Measurements from ENCODE around the gene GULP1.

The GULP1 gene

DNA sequence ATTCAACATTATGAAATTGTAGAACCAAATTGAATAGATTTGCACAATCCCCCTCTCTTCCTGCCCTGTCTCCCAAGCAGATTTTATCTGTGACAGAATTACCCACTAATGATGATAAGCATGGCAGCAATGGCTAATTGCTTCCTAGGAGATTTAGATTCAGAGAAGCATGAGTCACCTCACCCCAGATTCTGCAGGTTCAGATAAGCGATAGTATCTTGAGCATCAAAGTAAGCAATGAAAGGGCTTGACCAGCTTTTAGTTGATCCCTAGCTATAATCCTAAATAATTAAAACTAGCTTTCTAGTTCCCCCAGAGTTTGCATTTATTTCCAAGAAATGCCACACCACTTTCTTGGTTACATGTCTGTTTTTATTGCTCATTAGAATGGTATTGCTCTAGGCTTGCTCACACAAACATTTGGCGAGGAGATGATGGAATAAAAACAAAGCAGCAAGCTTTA is 204.3 kb downstream of the GULP1 start:
- no peaks in the 10 kb centered on the region for H3K9me3 ChIP-seq (ENCODE audit: low read length)
- H3K27me3 ChIP-seq (ENCODE audit: control insufficient read depth in 1 of 2, insufficient read depth in 2 of 2, low read length in 2 of 2) = no peaks in the 10 kb centered on the region
- no peak overlapping the region for H3K27ac ChIP-seq (ENCODE audit: low read depth, low read length)
- H3K4me3 ChIP-seq (ENCODE audit: low read depth in 1 of 2, low read length in 2 of 2) = no peak overlapping the region
- H3K4me1 ChIP-seq (ENCODE audit: insufficient read depth, low read length) = no peaks in the 10 kb centered on the region
- no peaks in the 10 kb centered on the region for H3K36me3 ChIP-seq (ENCODE audit: insufficient read depth, low read length)
- H3K9ac ChIP-seq (ENCODE audit: low read length) = no peak overlapping the region

DNA sequence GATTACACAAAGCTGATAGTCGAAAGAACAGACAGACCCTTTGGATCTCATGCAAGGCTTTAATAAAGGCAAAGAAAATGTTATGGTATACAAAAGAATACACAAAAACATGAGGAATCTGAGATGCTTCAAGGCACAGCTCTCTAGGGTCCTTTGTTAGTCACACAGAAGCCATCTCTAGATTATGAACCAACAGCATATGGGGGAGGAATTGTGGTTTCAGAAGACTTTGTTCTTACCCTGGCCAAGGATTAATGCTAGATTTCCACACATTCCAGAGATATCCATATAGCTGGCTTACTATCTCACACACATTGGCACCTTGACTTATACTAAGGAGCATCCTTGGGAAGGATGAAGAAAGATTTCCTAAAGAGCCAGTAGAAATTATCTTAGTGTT is 206.1 kb downstream of the GULP1 start:
- Histone ChIP-seq H3K9ac (ENCODE audit: low read length) (no peak overlapping the region), H3K4me3 (ENCODE audit: low read depth in 1 of 2, low read length in 2 of 2) (no peak overlapping the region), H3K9me3 (ENCODE audit: low read length) (no peaks in the 10 kb centered on the region), H3K36me3 (ENCODE audit: insufficient read depth, low read length) (no peaks in the 10 kb centered on the region), H3K4me1 (ENCODE audit: insufficient read depth, low read length) (no peaks in the 10 kb centered on the region), H3K27ac (ENCODE audit: low read depth, low read length) (no peak overlapping the region), H3K27me3 (ENCODE audit: control insufficient read depth in 1 of 2, insufficient read depth in 2 of 2, low read length in 2 of 2) (no peaks in the 10 kb centered on the region)

DNA sequence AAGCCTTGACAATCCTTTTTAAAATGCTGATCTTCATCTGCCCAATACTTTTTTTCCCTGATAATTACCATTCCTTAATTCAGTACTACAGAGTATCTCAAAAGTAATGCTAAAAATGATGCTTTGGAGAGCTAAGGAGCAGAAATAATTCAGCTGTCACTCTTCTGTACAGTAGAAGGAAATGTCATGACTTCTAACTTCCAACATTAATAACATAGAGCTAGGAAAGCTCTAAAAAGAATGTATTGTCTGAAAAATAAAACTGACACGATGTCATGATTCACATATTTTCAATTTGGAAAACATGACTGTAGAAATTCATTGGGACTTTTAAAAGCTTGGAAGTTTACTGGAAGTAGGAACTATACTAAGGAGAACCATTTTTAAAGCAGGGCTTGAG is 212.3 kb downstream of the GULP1 start:
- Histone ChIP-seq H3K36me3 (ENCODE audit: insufficient read depth, low read length) (no peaks in the 10 kb centered on the region), H3K4me3 (ENCODE audit: low read depth in 1 of 2, low read length in 2 of 2) (no peak overlapping the region), H3K27me3 (ENCODE audit: control insufficient read depth in 1 of 2, insufficient read depth in 2 of 2, low read length in 2 of 2) (no peaks in the 10 kb centered on the region), H3K27ac (ENCODE audit: low read depth, low read length) (no peak overlapping the region), H3K9me3 (ENCODE audit: low read length) (no peaks in the 10 kb centered on the region), H3K9ac (ENCODE audit: low read length) (no peak overlapping the region), H3K4me1 (ENCODE audit: insufficient read depth, low read length) (peaks cover 9% of the 10 kb centered on the region)

DNA sequence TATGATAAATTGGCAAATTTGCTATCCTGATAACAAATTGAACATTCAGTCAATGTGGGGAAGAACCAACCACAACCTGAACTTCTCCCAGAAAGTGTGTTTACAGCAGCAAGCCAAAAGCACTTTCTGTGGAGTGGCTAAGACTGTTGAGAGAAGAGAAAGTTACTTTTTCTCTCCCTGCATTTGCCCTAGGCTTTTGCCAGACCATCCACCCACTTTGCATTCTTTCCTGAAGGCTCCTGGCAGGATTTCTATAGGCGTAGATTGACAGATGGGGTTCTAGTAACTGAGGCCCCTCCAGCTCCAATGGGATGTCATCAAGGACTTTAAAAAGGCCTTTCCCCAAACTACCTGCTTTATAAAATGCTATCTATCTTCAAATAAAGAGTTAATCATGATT is 215.2 kb downstream of the GULP1 start:
- Histone ChIP-seq H3K27ac (ENCODE audit: low read depth, low read length) (no peak overlapping the region), H3K9me3 (ENCODE audit: low read length) (no peaks in the 10 kb centered on the region), H3K9ac (ENCODE audit: low read length) (no peak overlapping the region), H3K4me1 (ENCODE audit: insufficient read depth, low read length) (peaks cover 12% of the 10 kb centered on the region), H3K4me3 (ENCODE audit: low read depth in 1 of 2, low read length in 2 of 2) (no peak overlapping the region), H3K36me3 (ENCODE audit: insufficient read depth, low read length) (no peaks in the 10 kb centered on the region), H3K27me3 (ENCODE audit: control insufficient read depth in 1 of 2, insufficient read depth in 2 of 2, low read length in 2 of 2) (no peaks in the 10 kb centered on the region)

DNA sequence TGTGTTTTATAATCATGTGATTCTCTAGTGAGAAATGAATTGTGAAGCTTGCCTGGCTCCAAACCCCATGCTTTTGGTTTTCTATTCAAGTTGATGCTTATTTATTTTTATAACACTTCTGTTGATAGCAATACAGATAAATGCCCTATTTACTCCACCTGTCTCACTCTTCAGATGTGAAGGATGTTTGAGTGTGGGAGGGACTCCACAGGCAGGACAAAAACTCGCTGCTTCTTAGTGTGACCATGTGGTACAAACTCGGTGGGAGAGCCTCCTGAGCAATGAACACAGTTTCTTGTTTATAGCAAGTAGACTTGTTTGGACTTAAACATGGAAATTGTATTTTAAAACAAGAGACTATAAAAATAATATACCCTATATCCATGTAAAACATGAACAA is 219.7 kb downstream of the GULP1 start:
- H3K27ac ChIP-seq (ENCODE audit: low read depth, low read length) = no peak overlapping the region
- no peaks in the 10 kb centered on the region for H3K9me3 ChIP-seq (ENCODE audit: low read length)
- H3K9ac ChIP-seq (ENCODE audit: low read length) = no peak overlapping the region
- H3K4me3 ChIP-seq (ENCODE audit: low read depth in 1 of 2, low read length in 2 of 2) = no peak overlapping the region
- H3K4me1 ChIP-seq (ENCODE audit: insufficient read depth, low read length) = peaks cover 12% of the 10 kb centered on the region
- H3K36me3 ChIP-seq (ENCODE audit: insufficient read depth, low read length) = no peaks in the 10 kb centered on the region
- H3K27me3 ChIP-seq (ENCODE audit: control insufficient read depth in 1 of 2, insufficient read depth in 2 of 2, low read length in 2 of 2) = no peaks in the 10 kb centered on the region

DNA sequence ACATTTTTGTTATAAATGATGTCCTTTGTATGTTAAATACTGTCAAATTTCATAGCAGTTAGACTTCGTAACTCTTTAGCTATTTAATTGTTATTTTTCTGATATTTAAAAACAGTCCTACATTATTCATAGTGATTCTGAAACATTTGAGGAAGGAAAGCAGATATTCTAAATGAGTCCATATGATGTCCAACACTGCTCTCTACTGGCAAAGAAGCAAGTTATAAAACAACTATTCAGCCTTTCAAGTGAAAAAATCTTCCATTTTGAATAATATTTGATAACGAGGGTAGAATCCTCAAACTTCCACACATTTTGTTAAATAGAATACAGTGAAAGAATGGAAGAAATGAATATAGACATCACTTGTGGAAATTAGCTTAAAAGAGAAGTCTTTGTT is 220.8 kb downstream of the GULP1 start:
- H3K36me3 ChIP-seq (ENCODE audit: insufficient read depth, low read length) = no peaks in the 10 kb centered on the region
- H3K9ac ChIP-seq (ENCODE audit: low read length) = no peak overlapping the region
- no peak overlapping the region for H3K4me3 ChIP-seq (ENCODE audit: low read depth in 1 of 2, low read length in 2 of 2)
- peaks cover 5% of the 10 kb centered on the region for H3K4me1 ChIP-seq (ENCODE audit: insufficient read depth, low read length)
- H3K27me3 ChIP-seq (ENCODE audit: control insufficient read depth in 1 of 2, insufficient read depth in 2 of 2, low read length in 2 of 2) = no peaks in the 10 kb centered on the region
- H3K27ac ChIP-seq (ENCODE audit: low read depth, low read length) = no peak overlapping the region
- H3K9me3 ChIP-seq (ENCODE audit: low read length) = no peaks in the 10 kb centered on the region

DNA sequence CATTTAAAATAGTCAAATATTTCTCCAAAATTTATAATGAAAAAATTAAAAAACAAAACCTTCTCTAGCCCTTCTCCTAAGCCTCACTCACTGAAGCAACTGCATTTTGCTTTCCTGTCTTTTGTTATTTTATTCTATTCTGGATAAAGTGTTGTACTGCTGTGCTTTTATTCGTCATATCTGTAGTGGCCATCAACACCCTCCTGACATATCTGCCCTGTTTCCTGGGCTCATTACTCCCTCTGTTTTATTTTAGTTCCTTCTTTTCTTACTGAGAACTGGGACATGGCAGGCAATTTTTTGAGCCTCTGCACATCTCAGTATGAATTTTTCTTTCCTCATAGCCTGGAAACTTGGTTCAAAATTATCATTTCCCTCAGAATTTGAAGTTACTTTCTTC is 224.2 kb downstream of the GULP1 start:
- H3K9ac ChIP-seq (ENCODE audit: low read length) = no peak overlapping the region
- peaks cover 21% of the 10 kb centered on the region for H3K4me1 ChIP-seq (ENCODE audit: insufficient read depth, low read length)
- H3K9me3 ChIP-seq (ENCODE audit: low read length) = no peaks in the 10 kb centered on the region
- no peak overlapping the region for H3K27ac ChIP-seq (ENCODE audit: low read depth, low read length)
- H3K27me3 ChIP-seq (ENCODE audit: control insufficient read depth in 1 of 2, insufficient read depth in 2 of 2, low read length in 2 of 2) = no peaks in the 10 kb centered on the region
- no peaks in the 10 kb centered on the region for H3K36me3 ChIP-seq (ENCODE audit: insufficient read depth, low read length)
- no peak overlapping the region for H3K4me3 ChIP-seq (ENCODE audit: low read depth in 1 of 2, low read length in 2 of 2)

DNA sequence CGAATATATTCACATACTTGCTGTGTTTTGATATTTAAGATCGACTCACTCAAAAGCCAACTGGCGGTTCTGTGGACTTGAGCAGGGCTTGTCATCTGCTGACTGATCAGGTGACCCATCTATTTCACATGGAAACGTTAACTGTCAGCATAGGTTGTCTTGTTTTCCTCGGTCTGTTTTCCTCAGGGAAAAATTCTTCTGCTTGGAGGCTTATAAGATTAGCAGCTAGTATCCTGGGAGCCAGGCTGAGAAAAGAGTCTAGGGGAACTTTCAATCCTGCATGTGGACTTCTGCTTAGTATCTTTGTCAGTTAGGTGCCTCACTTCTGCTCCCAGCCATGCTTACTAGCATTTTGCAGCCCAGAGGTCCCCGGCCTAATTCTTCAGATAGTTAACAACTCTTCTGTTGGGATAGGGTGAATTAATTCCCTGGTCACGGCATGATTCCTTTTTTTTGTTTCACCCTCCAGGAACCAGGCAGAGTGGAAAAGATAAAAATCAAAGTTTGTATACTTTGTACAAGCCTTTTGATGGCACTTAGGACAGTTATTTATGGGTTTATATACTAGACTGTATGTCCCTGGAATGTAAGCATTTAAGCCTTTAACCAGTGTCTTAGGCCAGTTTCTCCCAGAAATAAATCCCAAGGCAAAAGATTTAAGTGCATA is 226.0 kb downstream of the GULP1 start:
- Histone ChIP-seq H3K4me1 (ENCODE audit: insufficient read depth, low read length) (peaks cover 18% of the 10 kb centered on the region), H3K9me3 (ENCODE audit: low read length) (no peaks in the 10 kb centered on the region), H3K36me3 (ENCODE audit: insufficient read depth, low read length) (no peaks in the 10 kb centered on the region), H3K27ac (ENCODE audit: low read depth, low read length) (peak overlapping the region; percentile 12), H3K9ac (ENCODE audit: low read length) (no peak overlapping the region), H3K4me3 (ENCODE audit: low read depth in 1 of 2, low read length in 2 of 2) (no peak overlapping the region), H3K27me3 (ENCODE audit: control insufficient read depth in 1 of 2, insufficient read depth in 2 of 2, low read length in 2 of 2) (no peaks in the 10 kb centered on the region)

DNA sequence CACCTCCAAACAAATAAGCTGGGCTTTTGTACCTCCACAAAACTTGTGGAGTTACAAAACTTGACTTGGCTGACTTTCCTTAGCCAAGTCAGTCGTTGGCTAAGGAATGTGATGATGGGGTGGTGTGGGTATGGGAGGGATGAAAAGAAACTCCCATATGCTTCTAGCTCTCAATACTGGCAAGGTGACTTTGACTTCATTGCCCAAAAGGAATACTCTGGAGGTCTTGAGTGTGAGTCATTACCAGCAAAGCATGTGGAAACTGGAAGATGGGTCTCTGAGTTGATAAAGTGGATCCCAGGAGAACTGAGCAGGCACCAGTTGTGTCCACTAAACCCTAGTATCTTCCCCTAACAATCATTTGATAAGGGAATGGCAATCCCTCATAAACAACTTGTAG is 226.7 kb downstream of the GULP1 start:
- no peaks in the 10 kb centered on the region for H3K9me3 ChIP-seq (ENCODE audit: low read length)
- no peak overlapping the region for H3K4me3 ChIP-seq (ENCODE audit: low read depth in 1 of 2, low read length in 2 of 2)
- H3K27me3 ChIP-seq (ENCODE audit: control insufficient read depth in 1 of 2, insufficient read depth in 2 of 2, low read length in 2 of 2) = no peaks in the 10 kb centered on the region
- H3K36me3 ChIP-seq (ENCODE audit: insufficient read depth, low read length) = no peaks in the 10 kb centered on the region
- no peak overlapping the region for H3K27ac ChIP-seq (ENCODE audit: low read depth, low read length)
- no peak overlapping the region for H3K9ac ChIP-seq (ENCODE audit: low read length)
- H3K4me1 ChIP-seq (ENCODE audit: insufficient read depth, low read length) = peaks cover 18% of the 10 kb centered on the region

DNA sequence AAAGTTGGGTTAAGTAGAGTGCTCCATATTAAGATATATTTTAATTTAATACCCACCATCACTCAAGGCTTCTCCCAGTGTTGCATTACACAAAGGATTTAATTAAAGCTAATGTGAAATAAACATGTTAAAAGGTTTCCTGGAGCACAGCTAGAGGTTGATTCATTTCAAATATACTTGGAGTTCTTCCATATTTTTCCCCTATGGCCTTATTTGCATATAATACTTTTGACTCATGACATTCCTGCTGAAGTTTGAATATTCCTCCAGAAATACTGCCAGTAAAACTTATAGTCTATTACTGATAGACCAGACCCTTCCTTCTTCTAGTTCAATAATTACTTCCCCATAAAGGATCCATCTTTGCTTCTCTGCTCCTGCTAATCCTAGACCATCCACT is 227.5 kb downstream of the GULP1 start:
- no peaks in the 10 kb centered on the region for H3K36me3 ChIP-seq (ENCODE audit: insufficient read depth, low read length)
- no peak overlapping the region for H3K9ac ChIP-seq (ENCODE audit: low read length)
- no peak overlapping the region for H3K4me3 ChIP-seq (ENCODE audit: low read depth in 1 of 2, low read length in 2 of 2)
- H3K4me1 ChIP-seq (ENCODE audit: insufficient read depth, low read length) = peaks cover 18% of the 10 kb centered on the region
- no peaks in the 10 kb centered on the region for H3K27me3 ChIP-seq (ENCODE audit: control insufficient read depth in 1 of 2, insufficient read depth in 2 of 2, low read length in 2 of 2)
- H3K9me3 ChIP-seq (ENCODE audit: low read length) = no peaks in the 10 kb centered on the region
- H3K27ac ChIP-seq (ENCODE audit: low read depth, low read length) = no peak overlapping the region

DNA sequence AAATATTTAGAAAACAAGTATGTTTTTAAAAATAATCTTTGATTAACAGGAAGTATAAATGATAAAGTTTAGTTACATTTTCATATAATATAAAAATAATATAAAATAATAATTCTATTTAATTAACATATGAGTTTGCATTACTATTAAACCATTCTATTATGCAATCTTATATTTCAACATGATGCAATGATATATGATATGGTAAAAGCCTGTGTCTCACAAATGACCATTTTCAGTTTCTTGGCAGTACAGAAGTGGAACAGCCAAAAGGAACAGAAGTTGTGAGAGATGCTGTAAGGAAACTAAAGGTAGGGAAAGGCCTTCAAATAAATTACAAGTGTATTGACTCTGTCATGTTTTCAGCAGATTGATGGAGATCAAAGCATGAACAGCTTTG is 230.8 kb downstream of the GULP1 start:
- H3K9ac ChIP-seq (ENCODE audit: low read length) = no peak overlapping the region
- H3K27ac ChIP-seq (ENCODE audit: low read depth, low read length) = no peak overlapping the region
- no peak overlapping the region for H3K4me3 ChIP-seq (ENCODE audit: low read depth in 1 of 2, low read length in 2 of 2)
- peaks cover 28% of the 10 kb centered on the region for H3K4me1 ChIP-seq (ENCODE audit: insufficient read depth, low read length)
- H3K9me3 ChIP-seq (ENCODE audit: low read length) = no peaks in the 10 kb centered on the region
- no peaks in the 10 kb centered on the region for H3K27me3 ChIP-seq (ENCODE audit: control insufficient read depth in 1 of 2, insufficient read depth in 2 of 2, low read length in 2 of 2)
- no peaks in the 10 kb centered on the region for H3K36me3 ChIP-seq (ENCODE audit: insufficient read depth, low read length)

DNA sequence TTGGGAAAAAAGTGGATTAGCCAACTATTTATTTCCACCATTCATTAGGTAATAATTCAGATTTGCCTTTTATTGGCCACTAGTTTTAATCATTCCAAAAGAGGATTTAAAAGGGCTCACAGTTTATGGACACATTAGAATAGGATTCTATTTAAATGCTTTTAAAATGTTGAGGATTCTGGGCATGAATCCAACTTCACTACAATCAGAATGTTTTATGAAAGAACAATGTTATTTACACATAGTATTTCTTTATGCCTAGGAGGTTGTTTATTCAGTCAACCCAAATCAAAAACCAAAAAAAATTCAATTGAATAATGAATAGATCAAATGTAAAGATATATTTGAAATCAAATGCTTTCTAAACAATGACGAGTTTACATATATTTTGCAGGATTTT is 232.2 kb downstream of the GULP1 start:
- H3K9ac ChIP-seq (ENCODE audit: low read length) = no peak overlapping the region
- no peaks in the 10 kb centered on the region for H3K27me3 ChIP-seq (ENCODE audit: control insufficient read depth in 1 of 2, insufficient read depth in 2 of 2, low read length in 2 of 2)
- no peak overlapping the region for H3K4me3 ChIP-seq (ENCODE audit: low read depth in 1 of 2, low read length in 2 of 2)
- H3K4me1 ChIP-seq (ENCODE audit: insufficient read depth, low read length) = peaks cover 17% of the 10 kb centered on the region
- H3K9me3 ChIP-seq (ENCODE audit: low read length) = no peaks in the 10 kb centered on the region
- no peak overlapping the region for H3K27ac ChIP-seq (ENCODE audit: low read depth, low read length)
- no peaks in the 10 kb centered on the region for H3K36me3 ChIP-seq (ENCODE audit: insufficient read depth, low read length)
